Measurements from ENCODE around the gene RASGRP4.

DNA sequence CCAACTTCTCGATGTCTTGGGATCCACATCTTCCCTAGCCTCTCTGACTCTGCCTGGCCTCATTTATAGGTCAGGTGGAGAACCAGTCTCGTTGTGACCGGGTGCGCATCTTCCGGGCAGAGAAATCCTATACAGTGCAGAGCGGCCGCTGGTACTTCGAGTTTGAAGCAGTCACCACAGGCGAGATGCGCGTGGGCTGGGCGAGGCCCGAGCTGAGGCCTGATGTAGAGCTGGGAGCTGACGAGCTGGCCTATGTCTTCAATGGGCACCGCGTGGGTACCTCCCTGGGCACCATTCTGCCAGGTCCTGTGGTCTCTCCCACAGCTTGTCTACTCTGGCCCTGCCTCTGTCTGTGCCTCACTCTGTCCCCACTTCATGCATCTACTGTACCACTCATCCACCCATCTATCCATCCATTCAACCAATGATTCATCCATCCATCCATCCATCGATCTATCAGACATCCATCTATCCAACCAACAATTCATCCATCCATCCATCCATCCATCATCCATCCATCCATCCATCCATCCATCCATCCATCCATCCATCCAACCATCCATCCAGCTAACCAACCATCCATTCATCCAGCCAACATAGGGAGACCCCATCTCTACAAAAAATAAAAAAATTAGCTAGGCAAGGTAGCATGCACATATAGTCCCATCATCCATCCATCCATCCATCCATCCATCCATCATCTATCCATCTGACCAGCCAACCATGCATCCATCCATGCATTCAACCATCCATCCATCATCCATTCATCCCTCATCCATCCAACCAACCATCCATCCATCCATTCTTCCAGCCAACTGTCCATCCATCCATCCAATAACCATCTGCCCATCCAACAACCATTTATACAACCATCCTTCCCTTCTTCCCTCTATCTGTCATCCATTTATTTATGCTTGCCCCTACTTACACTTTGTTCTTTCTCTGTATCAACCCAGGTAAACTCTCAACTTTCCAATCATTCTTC lies 41.8 kb upstream of the RASGRP4 start:
- TF ChIP-seq, protein P1, sequence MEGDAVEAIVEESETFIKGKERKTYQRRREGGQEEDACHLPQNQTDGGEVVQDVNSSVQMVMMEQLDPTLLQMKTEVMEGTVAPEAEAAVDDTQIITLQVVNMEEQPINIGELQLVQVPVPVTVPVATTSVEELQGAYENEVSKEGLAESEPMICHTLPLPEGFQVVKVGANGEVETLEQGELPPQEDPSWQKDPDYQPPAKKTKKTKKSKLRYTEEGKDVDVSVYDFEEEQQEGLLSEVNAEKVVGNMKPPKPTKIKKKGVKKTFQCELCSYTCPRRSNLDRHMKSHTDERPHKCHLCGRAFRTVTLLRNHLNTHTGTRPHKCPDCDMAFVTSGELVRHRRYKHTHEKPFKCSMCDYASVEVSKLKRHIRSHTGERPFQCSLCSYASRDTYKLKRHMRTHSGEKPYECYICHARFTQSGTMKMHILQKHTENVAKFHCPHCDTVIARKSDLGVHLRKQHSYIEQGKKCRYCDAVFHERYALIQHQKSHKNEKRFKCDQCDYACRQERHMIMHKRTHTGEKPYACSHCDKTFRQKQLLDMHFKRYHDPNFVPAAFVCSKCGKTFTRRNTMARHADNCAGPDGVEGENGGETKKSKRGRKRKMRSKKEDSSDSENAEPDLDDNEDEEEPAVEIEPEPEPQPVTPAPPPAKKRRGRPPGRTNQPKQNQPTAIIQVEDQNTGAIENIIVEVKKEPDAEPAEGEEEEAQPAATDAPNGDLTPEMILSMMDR (IDR thresholded peaks at IDR 0.05) = no peak
- no peak for TF ChIP-seq EP300 (IDR thresholded peaks at IDR 0.05)
- TF ChIP-seq POLR2A (IDR thresholded peaks at IDR 0.05) = no peak

Data from suprapubic skin (tissue), 3 donors.